H9 (cell line): Measurements from ENCODE around the gene IDH2. TPM values are rescaled to one million over a fixed set of nuclear protein-coding genes. Genes with fewer than 3 reads are reported as not detected.
A peak's percentile ranks its signal among the peaks of the same experiment; 100 is the strongest.

Source experiments
- DNase-seq: peaks from one replicate; pipeline ENCODE4 v3.0.0-alpha.2; 2017
- H2AFZ ChIP-seq: one replicate; pipeline ENCODE4 v1.6.1; 2013; ENCODE audit warnings: mild to moderate bottlenecking, low read length, control low read depth, moderate library complexity
- H2AK5ac ChIP-seq: 2 replicates; pipeline ENCODE4 v1.6.1; 2013; ENCODE audit warnings: low read length, control low read depth, mixed read lengths; ENCODE audit not compliant: insufficient read length
- H2BK120ac ChIP-seq: one replicate; pipeline ENCODE4 v1.6.1; 2013; ENCODE audit warnings: low read depth, mild to moderate bottlenecking, low read length, control low read depth, inconsistent platforms; ENCODE audit not compliant: poor library complexity, severe bottlenecking
- H2BK12ac ChIP-seq: 2 replicates; pipeline ENCODE4 v1.6.1; 2013; ENCODE audit warnings: low read length, control low read depth, mixed read lengths, low read depth; ENCODE audit not compliant: insufficient read length
- H2BK15ac ChIP-seq: 2 replicates; pipeline ENCODE4 v1.6.1; 2013; ENCODE audit warnings: low read depth, low read length, control low read depth
- H2BK20ac ChIP-seq: one replicate; pipeline ENCODE4 v1.6.1; 2013; ENCODE audit warnings: low read depth, mild to moderate bottlenecking, low read length, control low read depth, inconsistent platforms; ENCODE audit not compliant: poor library complexity, severe bottlenecking
- H2BK5ac ChIP-seq: 2 replicates; pipeline ENCODE4 v1.6.1; 2013; ENCODE audit warnings: low read length, control low read depth, mixed read lengths; ENCODE audit not compliant: insufficient read length
- H3K14ac ChIP-seq: 2 replicates; pipeline ENCODE4 v1.6.1; 2013; ENCODE audit warnings: low read length, control low read depth; ENCODE audit not compliant: insufficient read depth
- H3K18ac ChIP-seq: 2 replicates; pipeline ENCODE4 v1.6.1; 2013; ENCODE audit warnings: low read depth, mild to moderate bottlenecking, mixed read lengths, low read length, control low read depth; ENCODE audit not compliant: insufficient read length
- H3K23ac ChIP-seq: 2 replicates; pipeline ENCODE4 v1.6.1; 2013; ENCODE audit warnings: low read length, control low read depth, mixed read lengths, low read depth; ENCODE audit not compliant: insufficient read length
- H3K23me2 ChIP-seq: 2 replicates; pipeline ENCODE4 v1.6.1; 2013; ENCODE audit warnings: low read depth, mild to moderate bottlenecking, mixed read lengths, low read length, control low read depth; ENCODE audit not compliant: insufficient read length, poor library complexity, severe bottlenecking
- H3K27ac ChIP-seq: 2 replicates; pipeline ENCODE4 v1.5.1; 2013; ENCODE audit warnings: low read length, control low read depth, mixed read lengths, low read depth; ENCODE audit not compliant: insufficient read length
- H3K27me3 ChIP-seq: 2 replicates; pipeline ENCODE4 v1.6.1; 2013; ENCODE audit warnings: low read length, control low read depth, inconsistent platforms; ENCODE audit not compliant: insufficient read depth
- H3K4ac ChIP-seq: 2 replicates; pipeline ENCODE4 v1.6.1; 2013; ENCODE audit warnings: low read depth, mild to moderate bottlenecking, control low read depth, inconsistent platforms, low read length, moderate library complexity
- H3K4me1 ChIP-seq: 2 replicates; pipeline ENCODE4 v1.6.1; 2013; ENCODE audit warnings: low read length, control low read depth, inconsistent platforms; ENCODE audit not compliant: insufficient read depth
- H3K4me2 ChIP-seq: 2 replicates; pipeline ENCODE4 v1.6.1; 2013; ENCODE audit warnings: low read length, control low read depth, mixed read lengths; ENCODE audit not compliant: insufficient read length, insufficient read depth
- H3K56ac ChIP-seq: 2 replicates; pipeline ENCODE4 v1.6.1; 2013; ENCODE audit warnings: low read depth, mild to moderate bottlenecking, mixed read lengths, low read length, control low read depth; ENCODE audit not compliant: insufficient read length
- H3K79me1 ChIP-seq: 2 replicates; pipeline ENCODE4 v1.6.1; 2013; ENCODE audit warnings: low read depth, mild to moderate bottlenecking, moderate library complexity, low read length, control low read depth, inconsistent platforms; ENCODE audit not compliant: insufficient read depth, poor library complexity, severe bottlenecking
- H3K79me2 ChIP-seq: 2 replicates; pipeline ENCODE4 v1.6.1; 2013; ENCODE audit warnings: low read length, control low read depth, inconsistent platforms; ENCODE audit not compliant: insufficient read depth
- H3K9ac ChIP-seq: 2 replicates; pipeline ENCODE4 v1.6.1; 2013; ENCODE audit warnings: low read length, control low read depth, mixed read lengths; ENCODE audit not compliant: insufficient read length; ENCODE audit errors: extremely low read depth
- H3K9me3 ChIP-seq: one replicate; pipeline ENCODE4 v1.6.1; 2013; ENCODE audit warnings: low read depth, low read length, inconsistent platforms; ENCODE audit not compliant: control insufficient read depth
- H3T11ph ChIP-seq: one replicate; pipeline ENCODE4 v1.6.1; 2013; ENCODE audit warnings: mild to moderate bottlenecking, low read length, control low read depth, inconsistent platforms
- H4K20me1 ChIP-seq: one replicate; pipeline ENCODE4 v1.6.1; 2013; ENCODE audit not compliant: control insufficient read depth, insufficient read length, insufficient read depth
- H4K5ac ChIP-seq: 2 replicates; pipeline ENCODE4 v1.6.1; 2013; ENCODE audit warnings: low read depth, mild to moderate bottlenecking, mixed read lengths, low read length, control low read depth; ENCODE audit not compliant: insufficient read length
- H4K8ac ChIP-seq: replicated peaks from 2 replicates; pipeline ENCODE4 v1.6.1; 2013; ENCODE audit warnings: low read length, control low read depth, mixed read lengths, low read depth; ENCODE audit not compliant: insufficient read length
- H4K91ac ChIP-seq: 2 replicates; pipeline ENCODE4 v1.6.1; 2013; ENCODE audit warnings: low read depth, mild to moderate bottlenecking, moderate library complexity, mixed read lengths, low read length, control low read depth; ENCODE audit not compliant: insufficient read length
- H3K27ac Mint-ChIP-seq, 3 experiments: 2 replicates in 2 of 3; 3 replicates in 1 of 3; pipeline ENCODE4 v1.8.0; 2020 to 2021; ENCODE audit warnings: mixed read lengths in 3 of 3, mild to moderate bottlenecking in 1 of 3, moderate library complexity in 1 of 3
- H3K27me3 Mint-ChIP-seq: 2 replicates; pipeline ENCODE4 v1.8.0; 2021; ENCODE audit warnings: low read depth, mild to moderate bottlenecking, moderate library complexity, mixed read lengths
- H3K36me3 Mint-ChIP-seq, 3 experiments: 2 replicates in 2 of 3; 3 replicates in 1 of 3; pipeline ENCODE4 v1.8.0; 2020 to 2021; ENCODE audit warnings: low read depth in 3 of 3, mixed read lengths in 3 of 3; ENCODE audit not compliant: insufficient read depth in 1 of 3
- H3K4me1 Mint-ChIP-seq, 2 experiments: 2 replicates each; pipeline ENCODE4 v1.8.0; 2020; ENCODE audit warnings: mixed read lengths in 2 of 2
- H3K4me3 Mint-ChIP-seq, 2 experiments: 2 replicates in 1 of 2; 3 replicates in 1 of 2; pipeline ENCODE4 v1.8.0; 2020 to 2021; ENCODE audit warnings: mild to moderate bottlenecking in 2 of 2, mixed read lengths in 2 of 2, moderate library complexity in 1 of 2
- H3K9me3 Mint-ChIP-seq, 2 experiments: 2 replicates in 1 of 2; 3 replicates in 1 of 2; pipeline ENCODE4 v1.8.0; 2020; ENCODE audit warnings: mild to moderate bottlenecking in 2 of 2, mixed read lengths in 2 of 2, moderate library complexity in 1 of 2
- CTCF ChIP-seq: fragments of 200-600 bp; sonication (generic); conservative IDR thresholded peaks from 3 replicates; pipeline ENCODE4 v1.8.0; 2021; ENCODE audit warnings: antibody characterized with exemption, mild to moderate bottlenecking
- WGBS: extraction: QIAGEN DNeasy Blood & Tissue Kit; methylation state at CpG from one replicate; pipeline ENCODE4 v1.1.7; 2013; ENCODE audit warnings: missing lambda C conversion rate, low lambda C conversion rate, mixed read lengths; ENCODE audit not compliant: insufficient read length; ENCODE audit errors: extremely low coverage; 5-methylcytosine and 5-hydroxymethylcytosine counted together
- total RNA-seq: library from RNA; stranded (reverse); gene quantifications from 2 replicates; pipeline ENCODE4 v1.2.1, GENCODE V29; 2021

Gene IDH2
- total RNA-seq, 1 experiment from 2014 or later: 57.7 TPM

DNA sequence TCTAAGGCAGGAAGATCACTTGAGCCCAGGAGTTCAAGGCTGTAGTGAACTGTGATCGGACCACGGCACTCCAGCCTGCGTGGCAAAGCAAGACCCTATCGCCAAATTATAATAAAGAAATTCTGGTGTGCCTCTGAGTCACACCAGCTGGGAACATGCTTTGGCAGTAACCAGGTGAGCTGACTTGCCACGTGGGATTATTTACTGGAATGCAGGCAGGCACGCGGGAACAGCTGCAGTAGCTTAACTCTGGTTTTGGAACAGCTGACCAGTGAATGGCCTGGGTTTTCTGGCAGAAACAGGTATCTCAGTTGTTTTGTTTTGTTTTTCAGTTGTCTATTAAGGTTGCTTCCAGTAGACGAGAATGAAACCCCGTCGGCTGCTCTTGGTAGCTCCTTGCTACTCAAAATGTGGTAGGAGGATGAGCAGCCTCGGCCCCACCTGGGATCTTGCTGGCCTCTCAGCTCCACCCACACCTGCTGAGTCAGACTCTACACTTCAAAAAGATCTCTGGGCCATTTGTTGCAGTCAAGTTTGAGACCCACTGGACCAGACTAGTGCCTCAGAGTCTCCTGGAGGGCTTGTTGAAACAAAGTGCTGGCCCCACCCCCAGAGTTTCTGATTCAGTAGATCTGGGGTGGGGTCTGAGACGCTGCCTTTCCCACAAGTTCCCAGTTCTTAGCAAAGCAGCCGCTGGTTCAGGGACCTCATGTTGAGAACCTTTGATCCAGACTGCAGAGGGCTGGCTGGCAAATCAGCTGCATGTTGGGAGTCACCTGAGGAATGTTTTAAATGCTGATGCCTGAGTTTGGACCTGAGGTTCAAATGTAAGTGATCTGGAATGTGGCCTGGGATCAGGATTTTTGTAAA lies 26.6 kb downstream of the IDH2 start:
- Histone ChIP-seq H4K5ac (no peak overlapping the region), H4K91ac (no peak overlapping the region), H3K4ac (no peak overlapping the region), H3K23ac (no peak overlapping the region), H2AK5ac (no peak overlapping the region), H4K8ac (no peak overlapping the region), H4K20me1 (peaks cover 2% of the 10 kb centered on the region), H2AFZ (no peak overlapping the region), H2BK120ac (no peak overlapping the region), H3K79me2 (no peaks in the 10 kb centered on the region), H3K27ac (no peak overlapping the region), H2BK12ac (no peak overlapping the region), H2BK15ac (no peak overlapping the region), H3K14ac (no peak overlapping the region), H3K9ac (no peak overlapping the region), H3K4me1 (no peaks in the 10 kb centered on the region; the same call in 1 of the 2 replicates), H2BK20ac (no peak overlapping the region), H3K23me2 (no peaks in the 10 kb centered on the region), H3K9me3 (no peaks in the 10 kb centered on the region), H3K79me1 (no peaks in the 10 kb centered on the region), H3K56ac (no peak overlapping the region), H3K27me3 (no peaks in the 10 kb centered on the region), H3T11ph (no peak overlapping the region), H3K18ac (no peak overlapping the region), H3K4me2 (no peak overlapping the region), H2BK5ac (no peak overlapping the region)
- no CpG with 5 or more reads among the region's 13 CpGs for WGBS
- peaks cover 2 to 24% (median 11%) of the 10 kb centered on the region in 3 experiments; a peak in 3 of 7 replicates for H3K36me3 Mint-ChIP-seq
- TF ChIP-seq CTCF: no peak
- H3K4me3 Mint-ChIP-seq: peak overlapping the region in 1 of 2 experiments; percentile 11; a peak in 1 of 5 replicates
- H3K4me1 Mint-ChIP-seq: peaks cover 20 to 23% of the 10 kb centered on the region in 2 experiments
- peak overlapping the region; percentile 13 to 90 (median 60) for H3K27ac Mint-ChIP-seq
- no peaks in the 10 kb centered on the region for H3K27me3 Mint-ChIP-seq
- peak; percentile 83 for DNase-seq
- H3K9me3 Mint-ChIP-seq: no peaks in the 10 kb centered on the region
